ENCODE results near the gene PTCD3. TPM values are rescaled to one million over a fixed set of nuclear protein-coding genes. Genes with fewer than 3 reads are reported as not detected.

The PTCD3 gene
- total RNA-seq, 4 donors from 2014 or later: 61.5 to 103 (median 73.7) TPM

DNA sequence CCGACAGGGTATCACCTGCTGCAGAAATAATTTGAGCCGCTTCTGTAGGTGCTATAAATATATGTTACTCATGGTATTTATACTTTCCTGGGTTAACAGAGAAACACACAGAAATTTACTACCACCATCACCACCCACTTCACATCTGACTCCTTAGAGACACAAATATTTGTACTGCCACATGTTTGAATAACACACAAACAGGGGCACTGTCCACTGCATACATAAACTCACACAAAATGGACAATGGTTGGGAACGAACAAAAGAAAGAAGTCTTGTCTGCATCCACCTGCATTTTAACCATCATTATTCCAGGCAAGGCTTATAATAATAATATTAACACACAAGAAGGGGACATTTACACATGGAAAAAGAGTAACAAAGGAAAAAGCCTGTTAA is 65.3 kb downstream of the PTCD3 start:
- WGBS, 2 donors: 79 to 83% methylated on average over 3 of the region's 3 CpGs
- Histone ChIP-seq H3K27me3 (no peaks in the 10 kb centered on the region), H3K9me3 (no peaks in the 10 kb centered on the region), H3K27ac (no peak overlapping the region), H3K4me1 (peaks cover 0 to 8% (median 0%) of the 10 kb centered on the region in 4 donors), H3K36me3 (peaks cover 0 to 74% (median 17%) of the 10 kb centered on the region in 3 donors), H3K4me3 (no peak overlapping the region)
- TF ChIP-seq, protein P1, sequence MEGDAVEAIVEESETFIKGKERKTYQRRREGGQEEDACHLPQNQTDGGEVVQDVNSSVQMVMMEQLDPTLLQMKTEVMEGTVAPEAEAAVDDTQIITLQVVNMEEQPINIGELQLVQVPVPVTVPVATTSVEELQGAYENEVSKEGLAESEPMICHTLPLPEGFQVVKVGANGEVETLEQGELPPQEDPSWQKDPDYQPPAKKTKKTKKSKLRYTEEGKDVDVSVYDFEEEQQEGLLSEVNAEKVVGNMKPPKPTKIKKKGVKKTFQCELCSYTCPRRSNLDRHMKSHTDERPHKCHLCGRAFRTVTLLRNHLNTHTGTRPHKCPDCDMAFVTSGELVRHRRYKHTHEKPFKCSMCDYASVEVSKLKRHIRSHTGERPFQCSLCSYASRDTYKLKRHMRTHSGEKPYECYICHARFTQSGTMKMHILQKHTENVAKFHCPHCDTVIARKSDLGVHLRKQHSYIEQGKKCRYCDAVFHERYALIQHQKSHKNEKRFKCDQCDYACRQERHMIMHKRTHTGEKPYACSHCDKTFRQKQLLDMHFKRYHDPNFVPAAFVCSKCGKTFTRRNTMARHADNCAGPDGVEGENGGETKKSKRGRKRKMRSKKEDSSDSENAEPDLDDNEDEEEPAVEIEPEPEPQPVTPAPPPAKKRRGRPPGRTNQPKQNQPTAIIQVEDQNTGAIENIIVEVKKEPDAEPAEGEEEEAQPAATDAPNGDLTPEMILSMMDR (IDR thresholded peaks at IDR 0.05): no peak
- TF ChIP-seq EP300 (IDR thresholded peaks at IDR 0.05): no peak
- TF ChIP-seq POLR2A (IDR thresholded peaks at IDR 0.05): no peak
- DNase-seq (ENCODE audit: low spot score in 2 of 2): no peak

DNA sequence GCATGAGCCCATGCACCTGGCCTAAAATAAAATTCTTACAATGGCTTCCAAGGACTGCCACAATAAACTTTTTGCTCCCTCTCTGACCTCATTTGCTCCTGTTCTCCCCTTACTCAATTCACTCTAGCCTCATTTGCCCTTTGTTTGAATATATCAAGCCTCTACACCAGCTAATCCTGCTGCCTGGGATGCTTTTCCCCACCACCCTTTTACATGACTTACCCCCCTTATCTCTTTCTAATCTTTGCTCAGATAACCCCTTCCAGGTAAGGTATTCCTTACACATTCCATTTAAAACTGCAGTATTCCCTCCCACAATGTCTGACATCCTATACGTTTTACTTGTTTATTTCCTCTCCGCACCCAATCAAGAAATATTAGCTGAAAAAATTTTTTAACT is 66.6 kb downstream of the PTCD3 start:
- WGBS, 2 donors: 23 to 38% methylated on average over 2 of the region's 2 CpGs
- no peak for DNase-seq (ENCODE audit: low spot score in 2 of 2)

DNA sequence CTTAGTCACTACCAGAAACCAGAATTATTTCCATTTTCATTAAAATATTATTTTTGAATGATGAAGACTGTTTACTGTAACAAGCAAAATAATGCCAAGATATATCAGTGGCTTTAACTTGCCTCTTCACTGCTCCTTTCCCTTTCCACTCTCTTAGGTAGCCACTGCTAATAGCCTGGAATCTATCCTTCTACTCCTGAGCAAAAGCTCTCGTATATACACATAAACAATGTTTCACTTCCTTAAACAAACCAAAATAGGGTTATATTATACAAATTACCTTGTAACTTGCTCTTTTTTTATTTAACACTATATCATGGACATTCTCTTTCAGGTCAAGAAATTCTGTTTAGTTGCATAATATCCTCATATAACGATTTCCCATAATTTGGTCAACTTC is 68.4 kb downstream of the PTCD3 start:
- DNase-seq (ENCODE audit: low spot score in 2 of 2): no peak
- H3K27ac ChIP-seq: no peak overlapping the region
- peaks cover 2 to 73% (median 13%) of the 10 kb centered on the region in 3 donors for H3K36me3 ChIP-seq
- H3K4me1 ChIP-seq: peaks cover 0 to 8% (median 0%) of the 10 kb centered on the region in 4 donors
- H3K27me3 ChIP-seq: no peaks in the 10 kb centered on the region
- TF ChIP-seq, protein P1 (IDR thresholded peaks at IDR 0.05): no peak
- TF ChIP-seq EP300 (IDR thresholded peaks at IDR 0.05) (no peak), POLR2A (IDR thresholded peaks at IDR 0.05) (no peak)
- H3K4me3 ChIP-seq: no peak overlapping the region
- H3K9me3 ChIP-seq: no peaks in the 10 kb centered on the region
- WGBS, 2 donors: 69 to 74% methylated on average over 2 of the region's 2 CpGs

More for the DNA sequence above, 66.6 kb downstream of the PTCD3 start:
- no peak for TF ChIP-seq EP300 (IDR thresholded peaks at IDR 0.05)
- TF ChIP-seq POLR2A (IDR thresholded peaks at IDR 0.05): no peak
- TF ChIP-seq, protein P1 (IDR thresholded peaks at IDR 0.05): no peak
- H3K9me3 ChIP-seq: no peaks in the 10 kb centered on the region
- H3K27me3 ChIP-seq: no peaks in the 10 kb centered on the region
- peaks cover 0 to 8% (median 0%) of the 10 kb centered on the region in 4 donors for H3K4me1 ChIP-seq
- peaks cover 2 to 74% (median 17%) of the 10 kb centered on the region in 3 donors for H3K36me3 ChIP-seq
- no peak overlapping the region for H3K4me3 ChIP-seq
- H3K27ac ChIP-seq: no peak overlapping the region

DNA sequence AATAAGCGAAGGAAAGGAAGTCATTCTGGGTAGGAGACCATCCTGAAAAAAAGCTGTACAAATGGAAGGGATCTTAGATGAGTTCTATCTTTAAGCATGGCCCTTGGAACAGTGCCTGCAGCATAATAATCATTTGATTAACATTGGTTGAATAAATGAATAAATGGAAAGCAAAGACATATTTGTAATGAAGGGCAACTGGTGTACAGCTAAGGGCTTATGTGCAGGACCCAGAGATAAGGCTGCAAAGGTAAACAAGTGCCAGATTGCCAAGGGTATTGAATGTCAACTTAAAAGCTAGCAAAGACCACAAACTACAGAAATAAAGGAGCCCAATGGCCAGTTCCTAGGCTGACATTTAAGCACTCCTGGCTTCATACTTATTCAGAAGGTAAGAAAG is 69.8 kb downstream of the PTCD3 start:
- Histone ChIP-seq H3K4me1 (peaks cover 0 to 8% (median 0%) of the 10 kb centered on the region in 4 donors), H3K4me3 (no peak overlapping the region), H3K36me3 (peaks cover 2 to 65% (median 11%) of the 10 kb centered on the region in 3 donors), H3K27ac (no peak overlapping the region), H3K27me3 (no peaks in the 10 kb centered on the region), H3K9me3 (no peaks in the 10 kb centered on the region)
- no peak for TF ChIP-seq EP300 (IDR thresholded peaks at IDR 0.05)
- TF ChIP-seq, protein P1 (IDR thresholded peaks at IDR 0.05): no peak
- no peak for TF ChIP-seq POLR2A (IDR thresholded peaks at IDR 0.05)
- no peak for DNase-seq (ENCODE audit: low spot score in 2 of 2)
- WGBS, 2 donors: 93 to 100% methylated on average over 1 of the region's 1 CpG

DNA sequence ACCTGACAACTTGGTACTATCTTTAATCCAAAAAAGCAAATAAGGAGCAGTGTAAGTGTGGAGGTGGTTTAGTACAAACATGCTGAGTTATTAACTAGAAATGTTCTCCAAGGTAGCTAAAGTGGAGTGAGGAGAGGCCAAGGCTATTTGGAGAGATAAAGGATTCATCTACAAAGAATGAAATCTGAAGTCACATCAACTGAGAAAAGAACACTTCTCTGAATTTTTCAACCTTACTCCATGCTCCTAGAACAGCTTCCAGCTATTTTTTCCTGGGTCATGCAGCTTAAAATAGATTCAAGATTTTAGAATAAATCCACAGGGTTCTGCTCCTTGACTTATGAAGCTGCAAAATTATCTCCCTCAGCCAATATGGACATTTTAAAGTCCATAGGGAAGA is 70.6 kb downstream of the PTCD3 start:
- peaks cover 2 to 57% (median 11%) of the 10 kb centered on the region in 3 donors for H3K36me3 ChIP-seq
- H3K27me3 ChIP-seq: no peaks in the 10 kb centered on the region
- DNase-seq (ENCODE audit: low spot score in 2 of 2): no peak

More for the DNA sequence above, 70.6 kb downstream of the PTCD3 start:
- Histone ChIP-seq H3K4me1 (peaks cover 0 to 9% (median 0%) of the 10 kb centered on the region in 4 donors), H3K4me3 (no peak overlapping the region), H3K27ac (no peak overlapping the region), H3K9me3 (no peaks in the 10 kb centered on the region)
- TF ChIP-seq POLR2A (IDR thresholded peaks at IDR 0.05): no peak
- TF ChIP-seq, protein P1 (IDR thresholded peaks at IDR 0.05): no peak
- no peak for TF ChIP-seq EP300 (IDR thresholded peaks at IDR 0.05)
